WTC11 (cell line): Measurements from ENCODE around the gene ZMIZ1. TPM values are rescaled to one million over a fixed set of nuclear protein-coding genes. Genes with fewer than 3 reads are reported as not detected.

Experiments
- ATAC-seq: fragments of 200-7000 bp; cut with Tn5 transposase; 2 replicates; pipeline ENCODE4 v1.10.0; 2021; ENCODE audit warnings: mild to moderate bottlenecking, moderate library complexity
- CTCF ChIA-PET: fragments of 300-600 bp; sonication (Branson Sonifier 250); formaldehyde crosslinking; loops from one replicate; lab custom pipeline; 2021; ENCODE audit warnings: antibody characterized with exemption; lab: Charles Lee
- POLR2A ChIA-PET: fragments of 350-600 bp; sonication (Branson Sonifier 250); formaldehyde crosslinking; loops from one replicate; lab custom pipeline; 2021; ENCODE audit warnings: antibody characterized with exemption; lab: Charles Lee
- DNase-seq: peaks from one replicate; pipeline ENCODE4 v3.0.0; 2021; ENCODE audit warnings: low spot score
- H3K27ac Mint-ChIP-seq: 2 replicates; pipeline ENCODE4 v1.8.0; 2021; ENCODE audit warnings: mixed read lengths
- H3K27me3 Mint-ChIP-seq: 2 replicates; pipeline ENCODE4 v1.8.0; 2021; ENCODE audit warnings: low read depth, mild to moderate bottlenecking, moderate library complexity, mixed read lengths
- H3K36me3 Mint-ChIP-seq: 2 replicates; pipeline ENCODE4 v1.8.0; 2021; ENCODE audit warnings: mixed read lengths
- H3K4me1 Mint-ChIP-seq: 2 replicates; pipeline ENCODE4 v1.8.0; 2022; ENCODE audit warnings: mixed read lengths
- H3K4me3 Mint-ChIP-seq: 2 replicates; pipeline ENCODE4 v1.8.0; 2021; ENCODE audit warnings: mild to moderate bottlenecking, moderate library complexity, mixed read lengths
- H3K9me3 Mint-ChIP-seq: 2 replicates; pipeline ENCODE4 v1.8.0; 2021; ENCODE audit warnings: mixed read lengths
- ATF1 ChIP-seq: sonication (generic); formaldehyde crosslinking; IDR thresholded peaks from 2 replicates; pipeline ENCODE4 v1.8.1; 2023; ENCODE audit warnings: mild to moderate bottlenecking, moderate library complexity, missing genetic modification reagents
- ATF3 ChIP-seq: sonication (generic); formaldehyde crosslinking; conservative IDR thresholded peaks from 2 replicates; pipeline ENCODE4 v1.8.1; 2022; ENCODE audit warnings: mild to moderate bottlenecking, missing genetic modification reagents
- EMX1 ChIP-seq: fragments of 250-450 bp; sonication (Bioruptor Pico); IDR thresholded peaks from 2 replicates; pipeline ENCODE4 v1.8.0; 2021; ENCODE audit warnings: mild to moderate bottlenecking
- ERG ChIP-seq: fragments of 250-450 bp; sonication (Bioruptor Pico); IDR thresholded peaks from 2 replicates; pipeline ENCODE4 v1.8.0; 2021; ENCODE audit warnings: mild to moderate bottlenecking
- FOXJ3 ChIP-seq: sonication (generic); formaldehyde crosslinking; IDR thresholded peaks from 2 replicates; pipeline ENCODE4 v1.9.0; 2021; ENCODE audit warnings: missing genetic modification reagents, mild to moderate bottlenecking, borderline replicate concordance
- FOXK1 ChIP-seq: sonication (generic); formaldehyde crosslinking; IDR thresholded peaks from 2 replicates; pipeline ENCODE4 v1.8.0; 2022; ENCODE audit warnings: mild to moderate bottlenecking, moderate library complexity, missing genetic modification reagents
- FOXP1 ChIP-seq: sonication (generic); formaldehyde crosslinking; IDR thresholded peaks from 2 replicates; pipeline ENCODE4 v1.8.0; 2022; ENCODE audit warnings: missing genetic modification reagents, mild to moderate bottlenecking, moderate library complexity, borderline replicate concordance
- HMGXB4 ChIP-seq: sonication (generic); formaldehyde crosslinking; IDR thresholded peaks from 2 replicates; pipeline ENCODE4 v1.8.1; 2023; ENCODE audit warnings: mild to moderate bottlenecking, moderate library complexity, missing genetic modification reagents
- IRF1 ChIP-seq: sonication (generic); formaldehyde crosslinking; IDR thresholded peaks from 2 replicates; pipeline ENCODE4 v1.8.0; 2023; ENCODE audit warnings: missing genetic modification reagents
- MAX ChIP-seq: sonication (generic); formaldehyde crosslinking; IDR thresholded peaks from 2 replicates; pipeline ENCODE4 v1.8.0; 2022; ENCODE audit warnings: mild to moderate bottlenecking, missing genetic modification reagents
- NFYB ChIP-seq: sonication (generic); formaldehyde crosslinking; conservative IDR thresholded peaks from 2 replicates; pipeline ENCODE4 v1.8.0; 2022; ENCODE audit warnings: low read depth, missing genetic modification reagents
- NR2C2 ChIP-seq: sonication (generic); formaldehyde crosslinking; IDR thresholded peaks from 2 replicates; pipeline ENCODE4 v1.8.0; 2022; ENCODE audit warnings: mild to moderate bottlenecking, missing genetic modification reagents
- PREB ChIP-seq: sonication (generic); formaldehyde crosslinking; IDR thresholded peaks from 2 replicates; pipeline ENCODE4 v1.8.1; 2022; ENCODE audit warnings: mild to moderate bottlenecking, missing genetic modification reagents, moderate library complexity, borderline replicate concordance
- SP1 ChIP-seq: sonication (generic); formaldehyde crosslinking; conservative IDR thresholded peaks from 2 replicates; pipeline ENCODE4 v1.8.1; 2022; ENCODE audit warnings: missing genetic modification reagents
- TEAD4 ChIP-seq: sonication (generic); formaldehyde crosslinking; IDR thresholded peaks from 2 replicates; pipeline ENCODE4 v1.8.0; 2022; ENCODE audit warnings: mild to moderate bottlenecking, missing genetic modification reagents
- ZBTB43 ChIP-seq: sonication (generic); formaldehyde crosslinking; IDR thresholded peaks from 2 replicates; pipeline ENCODE4 v1.8.1; 2023; ENCODE audit warnings: mild to moderate bottlenecking, missing genetic modification reagents
- ZNF281 ChIP-seq: sonication (generic); formaldehyde crosslinking; IDR thresholded peaks from 2 replicates; pipeline ENCODE4 v1.8.0; 2023; ENCODE audit warnings: mild to moderate bottlenecking, missing genetic modification reagents
- ZNF396 ChIP-seq: fragments of 250-450 bp; sonication (Bioruptor Pico); IDR thresholded peaks from 2 replicates; pipeline ENCODE4 v1.8.0; 2021; ENCODE audit warnings: mild to moderate bottlenecking, moderate library complexity, borderline replicate concordance
- total RNA-seq: library from RNA; stranded (reverse); gene quantifications from 3 replicates; pipeline ENCODE4 v1.2.3, GENCODE V29; 2021

The ZMIZ1 gene
- total RNA-seq, 1 experiment from 2014 or later, result 44.4 TPM

GRCh38 chr10:79159141-79159651, 90.4 kb downstream of the ZMIZ1 start:
- Mint-ChIP-seq H3K9me3 (no peaks in the 10 kb centered on the region), H3K4me3 (no peak overlapping the region), H3K27me3 (no peaks in the 10 kb centered on the region), H3K36me3 (no peaks in the 10 kb centered on the region), H3K4me1 (peaks cover 59% of the 10 kb centered on the region), H3K27ac (peak overlapping the region; percentile 60)
- ATAC-seq, result no peak
- TF ChIP-seq FOXP1 (0 out of 2 replicates have a peak, but pooled peaks have one; percentile 25), ERG (CRISPR knock-in tag) (no peak), EMX1 (CRISPR knock-in tag) (no peak)
- ChIA-PET CTCF (interaction anchor here (0.6 to 1.1 kb wide), 2 partner anchors 36 to 44 kb away, joined by 3 read pairs; no protein-coding TSS in a partner anchor), POLR2A (interaction anchor here (1.5 kb wide), 1 partner anchor 28 kb away, joined by 6 read pairs; no protein-coding TSS in a partner anchor)
- no peak for DNase-seq

GRCh38 chr10:79159785-79160184, 91.0 kb downstream of the ZMIZ1 start:
- Mint-ChIP-seq H3K9me3 (no peaks in the 10 kb centered on the region), H3K27me3 (no peaks in the 10 kb centered on the region), H3K36me3 (no peaks in the 10 kb centered on the region), H3K27ac (peak overlapping the region; percentile 60), H3K4me3 (no peak overlapping the region), H3K4me1 (peaks cover 64% of the 10 kb centered on the region)
- TF ChIP-seq NR2C2 (CRISPR knock-in tag) (no peak), MAX (CRISPR knock-in tag) (no peak), ATF1 (CRISPR knock-in tag) (no peak), FOXK1 (CRISPR knock-in tag) (no peak), TEAD4 (CRISPR knock-in tag) (no peak), NFYB (CRISPR knock-in tag) (no peak), PREB (CRISPR knock-in tag) (no peak), SP1 (no peak), FOXJ3 (CRISPR knock-in tag) (no peak), ZBTB43 (CRISPR knock-in tag) (no peak), HMGXB4 (CRISPR knock-in tag) (no peak), EMX1 (CRISPR knock-in tag) (no peak), ZNF281 (CRISPR knock-in tag) (no peak), IRF1 (CRISPR knock-in tag) (no peak), ATF3 (no peak), FOXP1 (no peak), ZNF396 (no peak)
- DNase-seq, result no peak
- ChIA-PET CTCF (interaction anchor here (1.1 kb wide), 1 partner anchor 43 kb away, joined by 3 read pairs; no protein-coding TSS in a partner anchor), POLR2A (no interaction called here)
- no peak for ATAC-seq
